Omental fat pad (tissue), 4 donors: ENCODE results near the gene SH3BP4. TPM values are rescaled to one million over a fixed set of nuclear protein-coding genes. Genes with fewer than 3 reads are reported as not detected.

Experiments used
- ATAC-seq: fragments of 150-250 bp; one replicate; pipeline ENCODE4 v1.9.1; 2016; ENCODE audit warnings: mild to moderate bottlenecking, moderate library complexity; ENCODE audit not compliant: low FRiP score
- DNase-seq: peaks from one replicate; pipeline ENCODE4 v3.0.0-alpha.2; 2019; ENCODE audit warnings: low spot score
- total RNA-seq, 4 donors: library from RNA; depleted of rRNA; stranded (reverse); fragments of >200 nt; gene quantifications; one replicate each; pipeline ENCODE4 v1.1.0, GENCODE V29; 2016
- TF ChIP-seq, protein P1 (sequence below), 3 donors: fragments of 450-650 bp; IDR thresholded peaks; one replicate each; pipeline ENCODE4 v1.5.1; 2016 to 2017; ENCODE audit warnings: antibody characterized with exemption in 3 of 3, mild to moderate bottlenecking in 3 of 3, moderate library complexity in 2 of 3

The SH3BP4 gene
- total RNA-seq, 4 donors from 2014 or later, result 32.5 to 66.9 (median 44.2) TPM

DNA sequence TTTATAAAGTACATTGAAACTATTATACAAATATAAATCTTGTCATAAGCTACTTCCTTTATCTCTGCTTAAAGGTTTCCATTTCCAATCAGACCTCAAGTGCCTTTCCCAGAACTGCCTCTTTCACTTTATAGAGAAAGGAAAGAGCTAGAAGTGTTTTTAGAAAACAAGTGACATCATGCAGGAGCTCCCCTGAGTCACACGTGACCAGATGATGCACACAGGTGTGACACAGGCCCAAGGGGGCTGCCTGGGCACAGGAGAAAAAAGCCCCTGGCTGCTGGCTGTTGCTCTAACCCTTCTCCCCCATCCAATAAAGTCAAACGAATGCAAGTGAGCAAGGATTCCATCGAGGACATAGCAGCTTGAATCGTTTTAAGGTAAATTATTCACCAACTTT, 21.4 kb upstream of the SH3BP4 start:
- no peak for DNase-seq
- TF ChIP-seq, protein P1, sequence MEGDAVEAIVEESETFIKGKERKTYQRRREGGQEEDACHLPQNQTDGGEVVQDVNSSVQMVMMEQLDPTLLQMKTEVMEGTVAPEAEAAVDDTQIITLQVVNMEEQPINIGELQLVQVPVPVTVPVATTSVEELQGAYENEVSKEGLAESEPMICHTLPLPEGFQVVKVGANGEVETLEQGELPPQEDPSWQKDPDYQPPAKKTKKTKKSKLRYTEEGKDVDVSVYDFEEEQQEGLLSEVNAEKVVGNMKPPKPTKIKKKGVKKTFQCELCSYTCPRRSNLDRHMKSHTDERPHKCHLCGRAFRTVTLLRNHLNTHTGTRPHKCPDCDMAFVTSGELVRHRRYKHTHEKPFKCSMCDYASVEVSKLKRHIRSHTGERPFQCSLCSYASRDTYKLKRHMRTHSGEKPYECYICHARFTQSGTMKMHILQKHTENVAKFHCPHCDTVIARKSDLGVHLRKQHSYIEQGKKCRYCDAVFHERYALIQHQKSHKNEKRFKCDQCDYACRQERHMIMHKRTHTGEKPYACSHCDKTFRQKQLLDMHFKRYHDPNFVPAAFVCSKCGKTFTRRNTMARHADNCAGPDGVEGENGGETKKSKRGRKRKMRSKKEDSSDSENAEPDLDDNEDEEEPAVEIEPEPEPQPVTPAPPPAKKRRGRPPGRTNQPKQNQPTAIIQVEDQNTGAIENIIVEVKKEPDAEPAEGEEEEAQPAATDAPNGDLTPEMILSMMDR (IDR thresholded peaks at IDR 0.05), result no peak
- ATAC-seq, result no peak

DNA sequence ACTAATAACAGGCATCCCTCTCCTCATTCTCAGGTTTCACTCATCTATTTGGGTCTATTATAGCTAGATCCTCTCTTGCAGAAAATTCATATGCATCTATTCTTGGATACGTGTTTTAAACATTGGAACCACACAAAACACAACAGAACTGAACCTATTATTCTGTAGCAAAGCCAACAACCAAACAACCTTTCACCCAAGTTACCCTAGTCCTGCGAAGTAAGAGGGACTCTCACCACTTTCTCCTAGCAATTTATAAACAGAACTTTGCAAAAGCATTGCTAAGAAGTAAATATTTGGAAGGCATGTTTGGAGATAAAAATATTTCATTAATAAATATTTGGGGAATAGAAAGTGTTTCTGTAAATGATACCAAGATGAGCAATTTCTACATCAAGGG, 20.4 kb upstream of the SH3BP4 start:
- no peak for DNase-seq
- ATAC-seq, result no peak
- TF ChIP-seq, protein P1 (IDR thresholded peaks at IDR 0.05), result no peak

- no peak for ATAC-seq
- DNase-seq, result no peak
- TF ChIP-seq, protein P1 (IDR thresholded peaks at IDR 0.05), result no peak
Measured at GRCh38 chr2:234932591-234933168, 19.1 kb upstream of the SH3BP4 start.

- ATAC-seq (no peak), DNase-seq (no peak)
- TF ChIP-seq, protein P1 (IDR thresholded peaks at IDR 0.05), result no peak
Measured at GRCh38 chr2:234935311-234935710, 16.5 kb upstream of the SH3BP4 start.

- TF ChIP-seq, protein P1 (IDR thresholded peaks at IDR 0.05), result no peak
- no peak for ATAC-seq
- DNase-seq, result no peak
Measured at GRCh38 chr2:234939576-234939975, 12.2 kb upstream of the SH3BP4 start.

- DNase-seq (no peak), ATAC-seq (no peak)
Measured at GRCh38 chr2:234939996-234940395, 11.8 kb upstream of the SH3BP4 start.

DNA sequence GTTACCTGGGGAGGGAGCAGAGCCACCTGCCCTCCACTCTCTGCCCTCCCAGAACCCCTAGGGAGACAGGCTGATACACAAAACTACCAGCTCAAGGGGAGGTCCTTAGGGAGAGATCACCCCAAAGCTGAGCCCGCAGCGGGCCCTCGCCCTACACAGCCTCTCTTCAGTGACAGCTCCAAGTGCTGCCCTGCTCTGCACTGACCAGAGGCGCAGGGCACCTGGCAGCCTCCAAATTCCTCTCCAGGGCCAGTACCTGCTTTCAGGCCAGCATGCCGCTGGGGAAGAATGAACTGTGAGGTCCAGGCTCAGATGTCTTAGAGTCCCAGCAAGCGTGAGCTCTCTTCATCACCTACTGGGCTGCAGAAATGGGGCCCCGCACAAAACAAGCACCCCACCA, 11.3 kb upstream of the SH3BP4 start:
- TF ChIP-seq, protein P1 (IDR thresholded peaks at IDR 0.05), result no peak
- DNase-seq, result no peak
- no peak for ATAC-seq

More at GRCh38 chr2:234939996-234940395, 11.8 kb upstream of the SH3BP4 start:
- TF ChIP-seq, protein P1 (IDR thresholded peaks at IDR 0.05), result no peak
